Measurements from ENCODE around the gene KRTAP24-1. TPM values are rescaled to one million over a fixed set of nuclear protein-coding genes. Genes with fewer than 3 reads are reported as not detected.

KRTAP24-1 gene
- total RNA-seq (ENCODE audit: low replicate concordance) = not detected in 2 replicates

GRCh38 chr21:30282850-30283249, at the start of gene KRTAP24-1:
TSS of gene KRTAP24-1 (minus strand) at chr21:30282950. CDS start at chr21:30282932, 18 bp downstream.
- DNase-seq (ENCODE audit: low read depth) = no peak
- TF ChIP-seq CTCF (IDR thresholded peaks at IDR 0.05; ENCODE audit: insufficient read depth, low read length) = no peak
- no peak within 1 kb of the TSS for H3K4me3 ChIP-seq (ENCODE audit: low read depth, low read length)

DNA sequence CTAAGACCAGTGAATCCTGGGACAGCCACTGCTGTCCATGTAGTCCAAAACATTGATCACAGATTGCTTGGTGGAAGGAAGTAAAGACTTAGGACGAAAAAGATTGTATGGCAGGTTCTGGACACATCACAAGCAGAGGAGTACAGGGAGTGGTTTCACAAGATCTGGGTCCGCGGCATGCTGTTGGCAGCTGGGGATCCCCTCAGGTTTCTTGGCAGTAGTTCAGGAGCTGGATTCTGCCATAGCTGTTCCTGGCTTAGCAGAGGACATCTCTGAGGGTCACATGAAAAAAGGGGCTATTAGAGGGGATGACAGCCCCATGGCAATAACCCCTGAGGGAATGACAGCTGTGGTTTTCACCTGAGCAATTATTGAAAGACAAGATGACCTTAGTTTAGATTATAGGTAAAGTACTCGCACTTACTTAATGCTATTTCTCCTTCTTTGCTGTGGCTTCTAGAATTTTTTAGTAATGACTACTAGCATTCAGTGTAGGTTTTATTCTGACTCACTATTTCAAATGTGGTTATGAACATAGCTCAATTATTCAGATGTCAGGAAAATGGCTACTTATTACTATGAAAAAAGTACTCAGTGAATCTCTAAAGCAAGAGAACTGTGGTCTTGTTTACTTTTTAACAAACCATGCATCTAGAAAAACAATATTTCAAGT, 46.6 kb upstream of the KRTAP24-1 start:
- no peak for DNase-seq (ENCODE audit: low read depth)
- no peak for TF ChIP-seq CTCF (IDR thresholded peaks at IDR 0.05; ENCODE audit: insufficient read depth, low read length)
- no peak overlapping the region for H3K4me3 ChIP-seq (ENCODE audit: low read depth, low read length)

DNA sequence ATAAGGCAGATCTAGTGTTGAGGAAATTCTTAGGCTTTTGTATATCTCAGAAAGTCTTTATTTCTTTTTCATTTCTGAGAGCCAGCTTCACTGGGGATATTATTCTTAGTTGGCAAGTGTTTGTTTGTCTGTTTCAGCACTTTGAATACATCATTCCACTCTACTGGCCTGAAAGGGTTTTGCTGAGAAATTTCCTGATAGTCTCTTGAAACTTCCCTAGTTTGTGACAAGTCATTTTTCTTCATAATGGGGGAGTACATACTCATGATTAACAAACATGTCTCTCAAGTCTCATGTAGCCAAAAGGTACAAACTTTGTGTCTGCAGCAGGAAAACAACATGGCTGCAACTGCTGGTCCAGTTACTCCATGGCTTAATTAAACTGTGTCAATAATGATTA, 43.6 kb upstream of the KRTAP24-1 start:
- TF ChIP-seq CTCF (IDR thresholded peaks at IDR 0.05; ENCODE audit: insufficient read depth, low read length) = no peak
- DNase-seq (ENCODE audit: low read depth) = no peak
- H3K4me3 ChIP-seq (ENCODE audit: low read depth, low read length) = no peak overlapping the region

DNA sequence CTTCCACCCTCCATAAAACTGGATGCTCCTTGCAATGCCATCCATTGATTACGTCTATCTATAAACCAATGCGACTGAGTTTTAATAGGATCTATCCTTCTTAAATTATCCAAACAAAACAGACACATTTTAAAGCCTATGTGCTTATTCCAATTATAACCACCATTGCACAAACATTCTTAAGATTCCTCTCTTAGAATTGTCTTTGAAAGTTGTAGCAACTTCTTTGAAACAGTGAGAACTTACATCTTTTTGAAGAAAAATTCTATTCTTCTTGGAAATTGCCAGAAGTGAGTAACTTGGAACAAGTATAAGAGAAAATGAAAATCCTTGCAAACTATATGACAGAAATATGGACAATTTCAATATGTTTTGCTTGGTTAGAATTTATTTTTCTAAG, 37.5 kb upstream of the KRTAP24-1 start, which contains the start of gene KRTAP26-1:
Gene KRTAP26-1, minus strand, starts transcription at position 101 of the 400 bp plus-strand sequence. CDS start 280 bp downstream, outside the sequence.
- no peak for TF ChIP-seq CTCF (IDR thresholded peaks at IDR 0.05; ENCODE audit: insufficient read depth, low read length)
- no peak within 1 kb of the TSS for H3K4me3 ChIP-seq (ENCODE audit: low read depth, low read length)

GRCh38 chr21:30315701-30316100, 33.0 kb upstream of the KRTAP24-1 start:
- TF ChIP-seq CTCF (IDR thresholded peaks at IDR 0.05; ENCODE audit: insufficient read depth, low read length) = no peak
- H3K4me3 ChIP-seq (ENCODE audit: low read depth, low read length) = no peak overlapping the region
- DNase-seq (ENCODE audit: low read depth) = no peak

More for the DNA sequence above, 37.5 kb upstream of the KRTAP24-1 start, which contains the start of gene KRTAP26-1:
- DNase-seq (ENCODE audit: low read depth) = no peak

- TF ChIP-seq CTCF (IDR thresholded peaks at IDR 0.05; ENCODE audit: insufficient read depth, low read length) = no peak
- H3K4me3 ChIP-seq (ENCODE audit: low read depth, low read length) = no peak overlapping the region
- no peak for DNase-seq (ENCODE audit: low read depth)
These were observed 24.1 kb upstream of the KRTAP24-1 start for GRCh38 chr21:30306884-30307283.
